ENCODE results near the gene MOCS1. TPM values are rescaled to one million over a fixed set of nuclear protein-coding genes. Genes with fewer than 3 reads are reported as not detected.
A peak's percentile ranks its signal among the peaks of the same experiment; 100 is the strongest.

The MOCS1 gene
- 10.7 TPM for polyA plus RNA-seq (2013, experiment 1 of 2)
- 10.4 TPM for polyA plus RNA-seq (2013, experiment 2 of 2)

- Histone ChIP-seq H3K27ac (ENCODE audit: low read length, poor library complexity, severe bottlenecking) (no peak within 1 kb of the TSS), H3K27me3 (ENCODE audit: control insufficient read depth in 1 of 2, insufficient read depth in 1 of 2, low read length in 2 of 2) (no peaks in the 10 kb centered on the region), H3K4me2 (ENCODE audit: low read length, poor library complexity, severe bottlenecking) (peak within 1 kb of the TSS; percentile 91), H3K23ac (ENCODE audit: low read length in 2 of 2) (peak within 1 kb of the TSS in 1 of 2 experiments; percentile 64), H3K79me1 (replicated peaks; ENCODE audit: low read length, poor library complexity, severe bottlenecking) (peaks cover 23% of the 10 kb centered on the region), H4K91ac (ENCODE audit: low read length) (peak within 1 kb of the TSS; percentile 65), H4K8ac (ENCODE audit: low read length) (peak within 1 kb of the TSS; percentile 52), H2BK12ac (ENCODE audit: low read length in 2 of 2) (peak within 1 kb of the TSS in 1 of 2 experiments; percentile 57), H2BK5ac (ENCODE audit: low read depth, low read length, poor library complexity, severe bottlenecking) (peak within 1 kb of the TSS; percentile 35), H3K9me3 (ENCODE audit: control insufficient read depth, low read length) (no peaks in the 10 kb centered on the region), H3K14ac (ENCODE audit: low read length in 2 of 2) (peak within 1 kb of the TSS in 1 of 2 experiments; percentile 53), H3K4me3 (ENCODE audit: insufficient read depth in 1 of 2, low read depth in 1 of 2, low read length in 2 of 2) (peak within 1 kb of the TSS; percentile 87 to 88), H2AK5ac (ENCODE audit: low read length, severe bottlenecking) (no peak within 1 kb of the TSS), H3K36me3 (ENCODE audit: control insufficient read depth in 1 of 2, insufficient read depth in 2 of 2, low read depth in 1 of 2, low read length in 2 of 2) (peaks cover 0 to 7% of the 10 kb centered on the region in 2 experiments), H2AFZ (ENCODE audit: low read depth, low read length) (peak within 1 kb of the TSS; percentile 85), H2BK120ac (ENCODE audit: low read depth, low read length) (peak within 1 kb of the TSS; percentile 81), H3K4ac (ENCODE audit: low read depth in 1 of 2, low read length in 2 of 2) (peak within 1 kb of the TSS in 1 of 2 experiments; percentile 68), H2BK15ac (ENCODE audit: low read depth, poor library complexity, severe bottlenecking) (peak within 1 kb of the TSS; percentile 86), H3K9ac (ENCODE audit: low read length) (peak within 1 kb of the TSS; percentile 89), H3K4me1 (ENCODE audit: control insufficient read depth, insufficient read depth, low read depth, low read length) (peaks cover 8% of the 10 kb centered on the region), H3K18ac (ENCODE audit: low read depth in 1 of 2, low read length in 2 of 2) (peak within 1 kb of the TSS; percentile 78 to 88)
- WGBS: 1% methylated on average over 42 of the region's 46 CpGs
- DNase-seq: peak; percentile 74
Observed at GRCh38 chr6:39934131-39934757, at the start of gene MOCS1. TSS of gene MOCS1 (minus strand) at chr6:39934462. CDS start at chr6:39934417, 45 bp downstream.

GRCh38 chr6:39984051-39984450 is 49.8 kb upstream of the MOCS1 start:
- DNase-seq: no peak
- Histone ChIP-seq H2BK15ac (ENCODE audit: low read depth, poor library complexity, severe bottlenecking) (no peak overlapping the region), H2BK5ac (ENCODE audit: low read depth, low read length, poor library complexity, severe bottlenecking) (no peak overlapping the region), H4K91ac (ENCODE audit: low read length) (no peak overlapping the region), H3K9me3 (ENCODE audit: control insufficient read depth, low read length) (no peaks in the 10 kb centered on the region), H3K4me3 (ENCODE audit: insufficient read depth in 1 of 2, low read depth in 1 of 2, low read length in 2 of 2) (no peak overlapping the region), H3K27ac (ENCODE audit: low read length, poor library complexity, severe bottlenecking) (no peak overlapping the region), H3K23ac (ENCODE audit: low read length in 2 of 2) (no peak overlapping the region), H3K79me1 (replicated peaks; ENCODE audit: low read length, poor library complexity, severe bottlenecking) (no peaks in the 10 kb centered on the region), H2BK12ac (ENCODE audit: low read length in 2 of 2) (no peak overlapping the region), H3K4me1 (ENCODE audit: control insufficient read depth, insufficient read depth, low read depth, low read length) (no peaks in the 10 kb centered on the region), H3K9ac (ENCODE audit: low read length) (no peak overlapping the region), H3K4me2 (ENCODE audit: low read length, poor library complexity, severe bottlenecking) (no peak overlapping the region), H3K4ac (ENCODE audit: low read depth in 1 of 2, low read length in 2 of 2) (no peak overlapping the region), H3K18ac (ENCODE audit: low read depth in 1 of 2, low read length in 2 of 2) (no peak overlapping the region), H3K27me3 (ENCODE audit: control insufficient read depth in 1 of 2, insufficient read depth in 1 of 2, low read length in 2 of 2) (peaks cover 3 to 21% of the 10 kb centered on the region in 2 experiments), H3K14ac (ENCODE audit: low read length in 2 of 2) (no peak overlapping the region), H4K8ac (ENCODE audit: low read length) (no peak overlapping the region), H2BK120ac (ENCODE audit: low read depth, low read length) (no peak overlapping the region), H3K36me3 (ENCODE audit: control insufficient read depth in 1 of 2, insufficient read depth in 2 of 2, low read depth in 1 of 2, low read length in 2 of 2) (no peaks in the 10 kb centered on the region), H2AK5ac (ENCODE audit: low read length, severe bottlenecking) (no peak overlapping the region), H2AFZ (ENCODE audit: low read depth, low read length) (no peak overlapping the region)

GRCh38 chr6:39983193-39983592 is 48.9 kb upstream of the MOCS1 start:
- H2BK5ac ChIP-seq (ENCODE audit: low read depth, low read length, poor library complexity, severe bottlenecking): no peak overlapping the region
- no peaks in the 10 kb centered on the region for H3K79me1 ChIP-seq (replicated peaks; ENCODE audit: low read length, poor library complexity, severe bottlenecking)
- H2AFZ ChIP-seq (ENCODE audit: low read depth, low read length): no peak overlapping the region
- no peak overlapping the region for H3K4me2 ChIP-seq (ENCODE audit: low read length, poor library complexity, severe bottlenecking)
- H3K18ac ChIP-seq (ENCODE audit: low read depth in 1 of 2, low read length in 2 of 2): no peak overlapping the region
- H3K27me3 ChIP-seq (ENCODE audit: control insufficient read depth in 1 of 2, insufficient read depth in 1 of 2, low read length in 2 of 2): peaks cover 8 to 24% of the 10 kb centered on the region in 2 experiments
- H3K4ac ChIP-seq (ENCODE audit: low read depth in 1 of 2, low read length in 2 of 2): no peak overlapping the region
- H3K14ac ChIP-seq (ENCODE audit: low read length in 2 of 2): no peak overlapping the region
- H2BK12ac ChIP-seq (ENCODE audit: low read length in 2 of 2): no peak overlapping the region
- no peak overlapping the region for H3K4me3 ChIP-seq (ENCODE audit: insufficient read depth in 1 of 2, low read depth in 1 of 2, low read length in 2 of 2)
- H4K91ac ChIP-seq (ENCODE audit: low read length): no peak overlapping the region
- no peak overlapping the region for H3K9ac ChIP-seq (ENCODE audit: low read length)
- no peaks in the 10 kb centered on the region for H3K9me3 ChIP-seq (ENCODE audit: control insufficient read depth, low read length)
- no peak overlapping the region for H2BK15ac ChIP-seq (ENCODE audit: low read depth, poor library complexity, severe bottlenecking)
- H3K27ac ChIP-seq (ENCODE audit: low read length, poor library complexity, severe bottlenecking): no peak overlapping the region
- no peak overlapping the region for H4K8ac ChIP-seq (ENCODE audit: low read length)
- H2BK120ac ChIP-seq (ENCODE audit: low read depth, low read length): no peak overlapping the region
- DNase-seq: no peak
- no peaks in the 10 kb centered on the region for H3K36me3 ChIP-seq (ENCODE audit: control insufficient read depth in 1 of 2, insufficient read depth in 2 of 2, low read depth in 1 of 2, low read length in 2 of 2)
- H3K4me1 ChIP-seq (ENCODE audit: control insufficient read depth, insufficient read depth, low read depth, low read length): no peaks in the 10 kb centered on the region
- no peak overlapping the region for H2AK5ac ChIP-seq (ENCODE audit: low read length, severe bottlenecking)
- H3K23ac ChIP-seq (ENCODE audit: low read length in 2 of 2): no peak overlapping the region

GRCh38 chr6:39982720-39983119 is 48.5 kb upstream of the MOCS1 start:
- DNase-seq: no peak
- Histone ChIP-seq H3K4ac (ENCODE audit: low read depth in 1 of 2, low read length in 2 of 2) (no peak overlapping the region), H4K8ac (ENCODE audit: low read length) (no peak overlapping the region), H3K27ac (ENCODE audit: low read length, poor library complexity, severe bottlenecking) (no peak overlapping the region), H2BK15ac (ENCODE audit: low read depth, poor library complexity, severe bottlenecking) (no peak overlapping the region), H3K23ac (ENCODE audit: low read length in 2 of 2) (no peak overlapping the region), H3K4me3 (ENCODE audit: insufficient read depth in 1 of 2, low read depth in 1 of 2, low read length in 2 of 2) (no peak overlapping the region), H3K36me3 (ENCODE audit: control insufficient read depth in 1 of 2, insufficient read depth in 2 of 2, low read depth in 1 of 2, low read length in 2 of 2) (no peaks in the 10 kb centered on the region), H4K91ac (ENCODE audit: low read length) (no peak overlapping the region), H3K9me3 (ENCODE audit: control insufficient read depth, low read length) (no peaks in the 10 kb centered on the region), H2BK120ac (ENCODE audit: low read depth, low read length) (no peak overlapping the region), H2AK5ac (ENCODE audit: low read length, severe bottlenecking) (no peak overlapping the region), H3K79me1 (replicated peaks; ENCODE audit: low read length, poor library complexity, severe bottlenecking) (no peaks in the 10 kb centered on the region), H3K4me2 (ENCODE audit: low read length, poor library complexity, severe bottlenecking) (no peak overlapping the region), H2BK12ac (ENCODE audit: low read length in 2 of 2) (no peak overlapping the region), H3K14ac (ENCODE audit: low read length in 2 of 2) (no peak overlapping the region), H3K9ac (ENCODE audit: low read length) (no peak overlapping the region), H3K18ac (ENCODE audit: low read depth in 1 of 2, low read length in 2 of 2) (no peak overlapping the region), H3K4me1 (ENCODE audit: control insufficient read depth, insufficient read depth, low read depth, low read length) (no peaks in the 10 kb centered on the region), H2AFZ (ENCODE audit: low read depth, low read length) (no peak overlapping the region), H3K27me3 (ENCODE audit: control insufficient read depth in 1 of 2, insufficient read depth in 1 of 2, low read length in 2 of 2) (peaks cover 8 to 24% of the 10 kb centered on the region in 2 experiments), H2BK5ac (ENCODE audit: low read depth, low read length, poor library complexity, severe bottlenecking) (no peak overlapping the region)
